ENCODE results near the gene AJAP1.

DNA sequence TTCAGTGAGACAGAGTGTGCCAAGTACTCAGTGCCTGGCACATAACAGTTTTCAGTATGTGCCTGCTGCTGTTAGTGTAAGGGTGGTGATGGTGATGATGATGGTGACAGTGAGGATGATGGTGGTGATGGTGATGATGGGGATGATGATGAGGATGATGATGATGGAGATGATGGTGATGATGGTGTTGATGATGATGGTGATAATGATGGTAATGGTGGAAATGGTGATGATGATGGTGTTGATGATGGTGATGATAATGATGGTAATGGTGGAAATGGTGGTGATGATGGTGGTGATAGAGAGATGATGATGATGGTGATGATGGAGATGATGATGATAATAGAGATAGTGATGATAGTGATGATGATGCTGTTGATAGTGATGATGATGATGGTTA is 62.0 kb downstream of the AJAP1 start:
- TF ChIP-seq, protein P1, sequence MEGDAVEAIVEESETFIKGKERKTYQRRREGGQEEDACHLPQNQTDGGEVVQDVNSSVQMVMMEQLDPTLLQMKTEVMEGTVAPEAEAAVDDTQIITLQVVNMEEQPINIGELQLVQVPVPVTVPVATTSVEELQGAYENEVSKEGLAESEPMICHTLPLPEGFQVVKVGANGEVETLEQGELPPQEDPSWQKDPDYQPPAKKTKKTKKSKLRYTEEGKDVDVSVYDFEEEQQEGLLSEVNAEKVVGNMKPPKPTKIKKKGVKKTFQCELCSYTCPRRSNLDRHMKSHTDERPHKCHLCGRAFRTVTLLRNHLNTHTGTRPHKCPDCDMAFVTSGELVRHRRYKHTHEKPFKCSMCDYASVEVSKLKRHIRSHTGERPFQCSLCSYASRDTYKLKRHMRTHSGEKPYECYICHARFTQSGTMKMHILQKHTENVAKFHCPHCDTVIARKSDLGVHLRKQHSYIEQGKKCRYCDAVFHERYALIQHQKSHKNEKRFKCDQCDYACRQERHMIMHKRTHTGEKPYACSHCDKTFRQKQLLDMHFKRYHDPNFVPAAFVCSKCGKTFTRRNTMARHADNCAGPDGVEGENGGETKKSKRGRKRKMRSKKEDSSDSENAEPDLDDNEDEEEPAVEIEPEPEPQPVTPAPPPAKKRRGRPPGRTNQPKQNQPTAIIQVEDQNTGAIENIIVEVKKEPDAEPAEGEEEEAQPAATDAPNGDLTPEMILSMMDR (IDR thresholded peaks at IDR 0.05): no peak
- TF ChIP-seq EZH2 (IDR thresholded peaks at IDR 0.05; ENCODE audit: borderline replicate concordance, insufficient read depth, low read depth, low read length, poor library complexity, severe bottlenecking): no peak

Measured in B cell (primary cell).